Neuronal stem cell (in vitro differentiated cells): ENCODE results near the gene HPS4.

Experiments used
- DNase-seq: peaks from one replicate; pipeline ENCODE4 v3.0.0-alpha.2; 2013; ENCODE audit warnings: low spot score
- H2AFZ ChIP-seq: one replicate; pipeline ENCODE4 v1.6.1; 2013; ENCODE audit warnings: mild to moderate bottlenecking, low read length, inconsistent platforms
- H2AK5ac ChIP-seq: 2 replicates; pipeline ENCODE4 v1.6.1; 2013; ENCODE audit warnings: low read depth, mild to moderate bottlenecking, inconsistent platforms, low read length, moderate library complexity, mixed read lengths
- H2BK120ac ChIP-seq: 2 replicates; pipeline ENCODE4 v1.6.1; 2013; ENCODE audit warnings: low read depth, mild to moderate bottlenecking, inconsistent platforms, low read length, moderate library complexity, mixed read lengths
- H2BK12ac ChIP-seq: one replicate; pipeline ENCODE4 v1.6.1; 2013; ENCODE audit warnings: low read length, inconsistent platforms
- H2BK15ac ChIP-seq: 2 replicates; pipeline ENCODE4 v1.6.1; 2013; ENCODE audit warnings: mild to moderate bottlenecking, low read length, inconsistent platforms, mixed read lengths
- H2BK5ac ChIP-seq: one replicate; pipeline ENCODE4 v1.6.1; 2013; ENCODE audit warnings: inconsistent platforms, mild to moderate bottlenecking, low read length, moderate library complexity
- H3K14ac ChIP-seq: one replicate; pipeline ENCODE4 v1.6.1; 2013; ENCODE audit warnings: low read length, inconsistent platforms
- H3K18ac ChIP-seq: 2 replicates; pipeline ENCODE4 v1.6.1; 2013; ENCODE audit warnings: low read length, inconsistent platforms
- H3K23ac ChIP-seq: 2 replicates; pipeline ENCODE4 v1.6.1; 2013; ENCODE audit warnings: low read depth, mild to moderate bottlenecking, mixed read lengths, low read length, inconsistent platforms; ENCODE audit not compliant: poor library complexity
- H3K27ac ChIP-seq: replicated peaks from 3 replicates; pipeline ENCODE4 v1.5.1; 2013; ENCODE audit warnings: low read length, inconsistent platforms
- H3K27me3 ChIP-seq, 3 experiments: 2 replicates each; pipeline ENCODE4 v1.6.1; 2013; ENCODE audit warnings: low read length in 3 of 3, mild to moderate bottlenecking in 2 of 3, inconsistent platforms in 1 of 3, low read depth in 1 of 3, mixed read lengths in 1 of 3, moderate library complexity in 1 of 3; ENCODE audit not compliant: control insufficient read depth in 3 of 3, insufficient read depth in 3 of 3
- H3K36me3 ChIP-seq, 2 donors: replicated peaks in 1 of 2; 2 replicates each; pipeline ENCODE4 v1.6.1; 2013; ENCODE audit warnings: low read length in 2 of 2; ENCODE audit not compliant: control insufficient read depth in 2 of 2, insufficient read depth in 2 of 2
- H3K4ac ChIP-seq: 2 replicates; pipeline ENCODE4 v1.6.1; 2013; ENCODE audit warnings: inconsistent platforms, mild to moderate bottlenecking, low read length, moderate library complexity
- H3K4me1 ChIP-seq, 2 donors: 1 replicate in 1 of 2; 2 replicates in 1 of 2; pipeline ENCODE4 v1.6.1; 2013; ENCODE audit warnings: low read length in 2 of 2, low read depth in 1 of 2; ENCODE audit not compliant: control insufficient read depth in 2 of 2, insufficient read depth in 1 of 2
- H3K4me2 ChIP-seq: one replicate; pipeline ENCODE4 v1.6.1; 2013; ENCODE audit warnings: mild to moderate bottlenecking, low read length, inconsistent platforms; ENCODE audit not compliant: insufficient read depth, poor library complexity, severe bottlenecking
- H3K4me3 ChIP-seq, 2 donors: 2 replicates each; pipeline ENCODE4 v1.5.1; 2013; ENCODE audit warnings: low read length in 2 of 2, mild to moderate bottlenecking in 2 of 2, inconsistent platforms in 1 of 2, moderate library complexity in 1 of 2
- H3K79me1 ChIP-seq: one replicate; pipeline ENCODE4 v1.6.1; 2013; ENCODE audit warnings: low read depth, mild to moderate bottlenecking, inconsistent platforms, low read length, moderate library complexity
- H3K9ac ChIP-seq: one replicate; pipeline ENCODE4 v1.6.1; 2013; ENCODE audit warnings: mild to moderate bottlenecking, low read depth, low read length, inconsistent platforms; ENCODE audit not compliant: poor library complexity
- H3K9me3 ChIP-seq, 2 donors: replicated peaks in 1 of 2; 2 replicates each; pipeline versions ENCODE3 to v1.6.1; 2013; ENCODE audit warnings: low read length in 2 of 2, mild to moderate bottlenecking in 2 of 2, inconsistent platforms in 1 of 2, low read depth in 1 of 2, mixed read lengths in 1 of 2, moderate library complexity in 1 of 2; ENCODE audit not compliant: control insufficient read depth in 2 of 2, insufficient read depth in 1 of 2
- H4K8ac ChIP-seq: one replicate; pipeline ENCODE4 v1.6.1; 2013; ENCODE audit warnings: low read depth, mild to moderate bottlenecking, inconsistent platforms, low read length, moderate library complexity
- H4K91ac ChIP-seq: one replicate; pipeline ENCODE4 v1.6.1; 2013; ENCODE audit warnings: low read length, low read depth, mild to moderate bottlenecking, inconsistent platforms; ENCODE audit not compliant: poor library complexity
- WGBS, 2 donors: extraction: QIAGEN DNeasy Blood & Tissue Kit; methylation state at CpG; one replicate each; pipeline ENCODE4 v1.1.7; 2013; ENCODE audit warnings: missing lambda C conversion rate in 2 of 2, mixed read lengths in 1 of 2; ENCODE audit not compliant: insufficient read length in 2 of 2, insufficient replicate concordance in 1 of 2; ENCODE audit errors: extremely low coverage in 2 of 2; 5-methylcytosine and 5-hydroxymethylcytosine counted together

HPS4 gene

GRCh38 chr22:26444777-26445176 is 38.8 kb downstream of the HPS4 start:
- no peak overlapping the region for H3K18ac ChIP-seq
- peaks cover 2 to 3% of the 10 kb centered on the region in 2 donors for H3K36me3 ChIP-seq
- no peak for DNase-seq
- H4K91ac ChIP-seq, result no peak overlapping the region
- no peak overlapping the region for H2BK5ac ChIP-seq
- no peaks in the 10 kb centered on the region for H3K27me3 ChIP-seq
- H3K4me2 ChIP-seq, result no peak overlapping the region
- WGBS, 2 donors, result no CpG with 5 or more reads among the region's 8 CpGs
- H2BK12ac ChIP-seq, result no peak overlapping the region
- H4K8ac ChIP-seq, result no peak overlapping the region
- no peaks in the 10 kb centered on the region for H3K79me1 ChIP-seq
- no peak overlapping the region for H2BK15ac ChIP-seq
- H2AFZ ChIP-seq, result no peak overlapping the region
- no peak overlapping the region for H2AK5ac ChIP-seq
- no peak overlapping the region for H2BK120ac ChIP-seq
- H3K4me3 ChIP-seq, result no peak overlapping the region
- no peak overlapping the region for H3K9ac ChIP-seq
- no peak overlapping the region for H3K4ac ChIP-seq
- H3K23ac ChIP-seq, result no peak overlapping the region
- H3K4me1 ChIP-seq, result no peaks in the 10 kb centered on the region
- H3K9me3 ChIP-seq, result no peaks in the 10 kb centered on the region
- no peak overlapping the region for H3K14ac ChIP-seq
- H3K27ac ChIP-seq, result no peak overlapping the region

GRCh38 chr22:26443901-26444690 is 39.5 kb downstream of the HPS4 start:
- DNase-seq, result no peak
- Histone ChIP-seq H3K9me3 (no peaks in the 10 kb centered on the region), H2BK15ac (no peak overlapping the region), H2BK120ac (no peak overlapping the region), H3K27ac (no peak overlapping the region), H3K79me1 (no peaks in the 10 kb centered on the region), H4K91ac (no peak overlapping the region), H3K14ac (no peak overlapping the region), H2BK5ac (no peak overlapping the region), H3K4me3 (no peak overlapping the region), H3K4ac (no peak overlapping the region), H3K9ac (no peak overlapping the region), H2AK5ac (no peak overlapping the region), H3K4me1 (no peaks in the 10 kb centered on the region), H3K36me3 (peaks cover 0 to 3% of the 10 kb centered on the region in 2 donors), H3K18ac (no peak overlapping the region), H3K4me2 (no peak overlapping the region), H2BK12ac (no peak overlapping the region), H4K8ac (no peak overlapping the region), H2AFZ (no peak overlapping the region), H3K23ac (no peak overlapping the region), H3K27me3 (no peaks in the 10 kb centered on the region)
- WGBS, 2 donors, result no CpG with 5 or more reads among the region's 16 CpGs

GRCh38 chr22:26442086-26442756 is 41.4 kb downstream of the HPS4 start:
- Histone ChIP-seq H4K8ac (no peak overlapping the region), H3K27me3 (no peaks in the 10 kb centered on the region), H2AK5ac (no peak overlapping the region), H2BK5ac (no peak overlapping the region), H2BK120ac (no peak overlapping the region), H3K4ac (no peak overlapping the region), H2BK15ac (no peak overlapping the region), H3K4me1 (no peaks in the 10 kb centered on the region), H3K18ac (no peak overlapping the region), H3K36me3 (peaks cover 0 to 5% of the 10 kb centered on the region in 2 donors), H3K9ac (no peak overlapping the region), H3K27ac (no peak overlapping the region), H3K4me3 (no peak overlapping the region), H3K79me1 (no peaks in the 10 kb centered on the region), H3K23ac (no peak overlapping the region), H3K4me2 (no peak overlapping the region), H4K91ac (no peak overlapping the region), H2BK12ac (no peak overlapping the region), H3K9me3 (no peaks in the 10 kb centered on the region), H3K14ac (no peak overlapping the region), H2AFZ (no peak overlapping the region)
- DNase-seq, result no peak
- WGBS, 2 donors, result no CpG with 5 or more reads among the region's 4 CpGs

GRCh38 chr22:26439559-26439958 is 44.0 kb downstream of the HPS4 start:
- Histone ChIP-seq H3K18ac (no peak overlapping the region), H2BK15ac (no peak overlapping the region), H2AFZ (no peak overlapping the region), H3K4me3 (no peak overlapping the region), H3K27ac (no peak overlapping the region), H2AK5ac (no peak overlapping the region), H3K9ac (no peak overlapping the region), H3K4ac (no peak overlapping the region), H3K9me3 (no peaks in the 10 kb centered on the region), H3K14ac (no peak overlapping the region), H2BK120ac (no peak overlapping the region), H3K27me3 (no peaks in the 10 kb centered on the region), H4K91ac (no peak overlapping the region), H4K8ac (no peak overlapping the region), H3K23ac (no peak overlapping the region), H2BK12ac (no peak overlapping the region), H3K4me2 (no peak overlapping the region), H3K79me1 (peaks cover 2% of the 10 kb centered on the region), H3K4me1 (peaks cover 0 to 2% of the 10 kb centered on the region in 2 donors), H3K36me3 (peaks cover 7 to 16% of the 10 kb centered on the region in 2 donors), H2BK5ac (no peak overlapping the region)
- DNase-seq, result no peak
- WGBS, 2 donors, result no CpG with 5 or more reads among the region's 3 CpGs
